Testis (tissue), 3 donors: ENCODE results near the gene PPME1. TPM values are rescaled to one million over a fixed set of nuclear protein-coding genes. Genes with fewer than 3 reads are reported as not detected.

Experiments
- DNase-seq: peaks from one replicate; pipeline ENCODE4 v3.0.0-alpha.2; 2019
- H3K27ac ChIP-seq, 2 donors: fragments of 200-600 bp; sonication (generic); one replicate each; pipeline ENCODE4 v1.5.1; 2019
- H3K27me3 ChIP-seq: fragments of 200-600 bp; sonication (generic); one replicate; pipeline ENCODE4 v1.5.1; 2019
- H3K36me3 ChIP-seq: fragments of 200-600 bp; sonication (generic); one replicate; pipeline ENCODE4 v1.5.1; 2017; ENCODE audit warnings: low read depth; ENCODE audit errors: missing control alignments
- H3K4me1 ChIP-seq: fragments of 200-600 bp; sonication (generic); one replicate; pipeline ENCODE4 v1.5.1; 2019
- H3K4me3 ChIP-seq, 2 donors: fragments of 200-600 bp; sonication (generic); one replicate each; pipeline ENCODE4 v1.5.1; 2017 to 2019
- H3K9me3 ChIP-seq: fragments of 200-600 bp; sonication (generic); one replicate; pipeline ENCODE4 v1.5.1; 2017
- POLR2A ChIP-seq: fragments of 450-650 bp; IDR thresholded peaks from one replicate; pipeline ENCODE4 v1.6.1; 2017; ENCODE audit warnings: antibody characterized with exemption, mild to moderate bottlenecking, moderate library complexity
- WGBS, 2 donors: methylation state at CpG; one replicate each; pipeline ENCODE4 v1.1.5; 2018; 5-methylcytosine and 5-hydroxymethylcytosine counted together
- intact Hi-C: fragments of 100-400 bp; cut with DNase I; formaldehyde crosslinking; loops from one replicate; pipeline ENCODE4 v1.15.1; 2023; ENCODE audit warnings: low total_unique reads
- polyA plus RNA-seq: library from polyadenylated mRNA; stranded (reverse); fragments of 350-450 nt; fragmentation: Illumina TruSeq; extraction: RNeasy Lipid Tissue Mini Kit (QIAGEN cat#74804); gene quantifications from one replicate; pipeline ENCODE4 v1.2.3, GENCODE V29; 2014; ENCODE audit warnings: low read depth, low replicate concordance; ENCODE audit not compliant: insufficient read depth
- total RNA-seq, 2 donors: library from RNA; depleted of rRNA; stranded (reverse); fragments of >200 nt; gene quantifications; one replicate each; pipeline ENCODE4 v1.2.3, GENCODE V29; 2016
- TF ChIP-seq, protein P1 (sequence below), 3 experiments: fragments of 450-650 bp in 2 of 3; fragments of 200-600 bp in 1 of 3; sonication (generic) in 1 of 3; IDR thresholded peaks; one replicate each; pipeline ENCODE4 v1.5.1; 2016 to 2019; ENCODE audit warnings: antibody characterized with exemption in 3 of 3, mild to moderate bottlenecking in 2 of 3, moderate library complexity in 1 of 3

Gene PPME1
- total and polyA plus RNA-seq, 3 donors from 2014 or later: 67.1 to 90.9 (median 68.9) TPM

DNA sequence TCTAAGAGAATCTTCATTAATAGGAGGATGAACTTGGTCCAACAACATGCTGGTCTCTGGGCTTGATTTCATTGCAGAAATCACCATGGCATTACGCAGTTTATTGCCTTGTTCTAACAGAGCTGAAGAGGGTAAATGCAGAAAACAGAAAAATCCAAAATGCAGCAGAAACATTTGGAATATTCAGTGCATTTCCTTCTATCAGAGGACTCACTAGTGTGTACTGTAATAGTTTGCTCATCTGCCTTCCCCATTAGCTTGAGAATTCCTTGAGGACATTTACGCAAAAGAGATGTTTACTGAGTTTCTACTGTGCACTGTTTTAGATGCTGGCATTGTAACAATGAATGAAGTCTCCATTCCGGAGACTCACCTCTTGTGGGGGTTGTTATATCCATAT, 37.7 kb upstream of the PPME1 start:
- Histone ChIP-seq H3K9me3 (no peaks in the 10 kb centered on the region), H3K4me3 (no peak overlapping the region), H3K27me3 (no peaks in the 10 kb centered on the region), H3K27ac (no peak overlapping the region), H3K36me3 (no peaks in the 10 kb centered on the region), H3K4me1 (no peaks in the 10 kb centered on the region)
- DNase-seq: no peak
- 93% methylated on average over 3 of the region's 3 CpGs for WGBS, 2 donors
- intact Hi-C loops: no loop called here
- TF ChIP-seq POLR2A: no peak
- TF ChIP-seq, protein P1, sequence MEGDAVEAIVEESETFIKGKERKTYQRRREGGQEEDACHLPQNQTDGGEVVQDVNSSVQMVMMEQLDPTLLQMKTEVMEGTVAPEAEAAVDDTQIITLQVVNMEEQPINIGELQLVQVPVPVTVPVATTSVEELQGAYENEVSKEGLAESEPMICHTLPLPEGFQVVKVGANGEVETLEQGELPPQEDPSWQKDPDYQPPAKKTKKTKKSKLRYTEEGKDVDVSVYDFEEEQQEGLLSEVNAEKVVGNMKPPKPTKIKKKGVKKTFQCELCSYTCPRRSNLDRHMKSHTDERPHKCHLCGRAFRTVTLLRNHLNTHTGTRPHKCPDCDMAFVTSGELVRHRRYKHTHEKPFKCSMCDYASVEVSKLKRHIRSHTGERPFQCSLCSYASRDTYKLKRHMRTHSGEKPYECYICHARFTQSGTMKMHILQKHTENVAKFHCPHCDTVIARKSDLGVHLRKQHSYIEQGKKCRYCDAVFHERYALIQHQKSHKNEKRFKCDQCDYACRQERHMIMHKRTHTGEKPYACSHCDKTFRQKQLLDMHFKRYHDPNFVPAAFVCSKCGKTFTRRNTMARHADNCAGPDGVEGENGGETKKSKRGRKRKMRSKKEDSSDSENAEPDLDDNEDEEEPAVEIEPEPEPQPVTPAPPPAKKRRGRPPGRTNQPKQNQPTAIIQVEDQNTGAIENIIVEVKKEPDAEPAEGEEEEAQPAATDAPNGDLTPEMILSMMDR (IDR thresholded peaks at IDR 0.05): no peak

DNA sequence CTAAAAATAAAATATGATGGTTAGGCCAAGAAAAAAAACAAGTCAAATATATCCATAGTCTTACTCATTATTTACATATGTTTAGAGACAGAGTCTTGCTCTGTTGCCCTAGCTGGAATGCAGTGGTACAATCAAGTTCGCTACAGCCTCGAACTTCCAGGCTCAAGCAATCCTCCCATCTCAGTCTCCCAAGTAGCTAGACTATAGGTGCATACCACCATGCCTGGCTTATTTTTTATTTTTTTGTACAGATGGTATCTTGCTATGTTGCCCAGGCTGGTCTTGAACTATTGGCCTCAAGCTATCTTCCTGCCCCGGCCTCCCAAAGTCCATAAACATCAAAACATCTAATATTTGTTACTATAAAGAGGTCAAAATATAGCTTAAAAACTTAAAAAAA, 36.4 kb upstream of the PPME1 start:
- Histone ChIP-seq H3K4me1 (no peaks in the 10 kb centered on the region), H3K9me3 (no peaks in the 10 kb centered on the region), H3K4me3 (no peak overlapping the region), H3K27me3 (no peaks in the 10 kb centered on the region), H3K36me3 (no peaks in the 10 kb centered on the region), H3K27ac (no peak overlapping the region)
- 93 to 96% methylated on average over 3 of the region's 3 CpGs for WGBS, 2 donors
- no peak for DNase-seq
- intact Hi-C loops: no loop called here
- TF ChIP-seq POLR2A: no peak
- TF ChIP-seq, protein P1 (IDR thresholded peaks at IDR 0.05): no peak

DNA sequence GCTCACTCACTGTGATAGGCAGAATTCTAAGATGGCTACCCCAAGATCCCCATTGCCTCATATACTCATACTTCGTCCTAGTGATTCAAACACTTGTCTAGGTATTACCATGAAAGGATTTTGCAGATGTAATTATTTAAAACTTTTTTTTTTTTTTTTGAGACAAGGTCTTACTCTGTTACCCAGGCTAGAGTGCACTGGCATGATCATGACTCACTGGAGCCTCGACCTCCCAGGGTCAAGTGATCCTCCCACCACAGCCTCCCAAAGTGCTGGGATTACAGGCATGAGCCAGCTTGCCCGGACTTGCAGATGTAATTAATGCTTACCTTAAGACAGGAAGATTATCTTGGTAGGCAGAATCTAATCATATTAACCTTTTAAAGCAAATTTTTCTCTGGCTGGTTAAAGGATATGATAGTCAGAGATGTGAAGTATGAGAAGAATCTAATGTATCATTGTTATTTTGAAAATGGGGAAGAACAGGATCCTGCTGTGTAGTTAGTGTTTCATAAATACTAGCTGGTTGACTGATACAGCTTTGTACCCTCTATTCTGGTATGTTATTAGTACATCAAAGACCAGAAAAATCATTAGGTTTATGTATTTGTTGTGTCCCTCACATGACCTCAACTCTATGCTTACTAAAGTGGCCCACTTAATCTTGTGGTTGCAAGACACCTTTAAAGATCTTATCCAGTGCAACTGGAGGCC, 35.8 kb upstream of the PPME1 start:
- Histone ChIP-seq H3K27ac (no peak overlapping the region), H3K4me1 (no peaks in the 10 kb centered on the region), H3K4me3 (no peak overlapping the region), H3K36me3 (no peaks in the 10 kb centered on the region), H3K9me3 (no peaks in the 10 kb centered on the region), H3K27me3 (no peaks in the 10 kb centered on the region)
- TF ChIP-seq POLR2A: no peak
- TF ChIP-seq, protein P1 (IDR thresholded peaks at IDR 0.05): no peak
- 88 to 90% methylated on average over 3 of the region's 3 CpGs for WGBS, 2 donors
- DNase-seq: no peak
- intact Hi-C loops: no loop called here

DNA sequence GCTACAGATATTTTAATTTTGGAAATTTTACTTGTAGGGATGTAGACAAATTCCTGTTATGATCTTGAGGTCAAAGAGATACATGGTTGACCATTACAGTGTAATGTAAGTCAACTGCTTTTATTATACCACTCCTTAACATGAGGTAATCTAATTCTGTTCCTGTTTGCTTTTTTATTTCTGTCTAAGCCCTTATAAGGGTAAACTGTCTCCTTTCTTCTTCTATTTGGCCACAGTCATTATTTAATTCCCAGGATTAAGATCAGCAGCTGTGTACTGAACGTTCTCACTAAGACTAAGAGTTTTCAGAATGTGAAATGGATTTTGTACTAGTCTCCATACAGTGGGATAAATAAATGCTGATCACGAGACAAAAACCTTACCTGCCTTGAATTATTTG, 33.1 kb upstream of the PPME1 start:
- no peak overlapping the region for H3K4me3 ChIP-seq
- WGBS, 2 donors: 65 to 76% methylated on average over 2 of the region's 2 CpGs
- TF ChIP-seq, protein P1 (IDR thresholded peaks at IDR 0.05): no peak
- no peak for TF ChIP-seq POLR2A
- intact Hi-C loops: no loop called here
- H3K36me3 ChIP-seq: no peaks in the 10 kb centered on the region
- H3K27me3 ChIP-seq: no peaks in the 10 kb centered on the region
- no peaks in the 10 kb centered on the region for H3K4me1 ChIP-seq
- H3K9me3 ChIP-seq: no peaks in the 10 kb centered on the region
- peak overlapping the region; percentile 53 to 66 for H3K27ac ChIP-seq
- DNase-seq: no peak

DNA sequence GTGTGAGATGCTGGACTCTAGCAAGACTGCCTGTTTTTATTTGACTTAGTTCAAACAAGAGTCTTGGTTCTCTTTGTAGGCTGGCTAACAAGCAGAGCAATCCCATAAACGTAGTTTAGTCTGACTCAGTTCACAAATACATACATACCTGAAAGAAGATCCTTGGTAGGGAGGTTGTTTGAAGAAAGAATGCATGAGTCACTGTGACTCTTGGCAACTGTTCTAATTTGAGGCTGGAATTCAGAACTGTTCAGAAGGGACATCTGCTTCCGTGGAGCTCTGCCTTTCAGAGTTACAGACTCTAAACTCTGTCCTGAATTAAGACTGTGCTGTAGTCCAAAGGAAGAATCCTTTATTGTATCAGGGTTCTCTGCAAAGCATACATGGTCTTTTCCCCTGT, 32.5 kb upstream of the PPME1 start:
- H3K36me3 ChIP-seq: no peaks in the 10 kb centered on the region
- no peak overlapping the region for H3K4me3 ChIP-seq
- no peaks in the 10 kb centered on the region for H3K9me3 ChIP-seq
- H3K4me1 ChIP-seq: no peaks in the 10 kb centered on the region
- peak; percentile 20 for DNase-seq
- intact Hi-C loops: no loop called here
- WGBS, 2 donors: 33 to 53% methylated on average over 2 of the region's 2 CpGs
- no peaks in the 10 kb centered on the region for H3K27me3 ChIP-seq
- peak overlapping the region; percentile 53 to 66 for H3K27ac ChIP-seq
- TF ChIP-seq POLR2A: no peak
- TF ChIP-seq, protein P1 (IDR thresholded peaks at IDR 0.05): no peak
